Effector CD4-positive, alpha-beta T cell (primary cell): Measurements from ENCODE around the gene ASIC2.

Experiments used
- DNase-seq: peaks from one replicate; pipeline ENCODE4 v3.0.0-alpha.2; 2020

ASIC2 gene

GRCh38 chr17:33109336-33110072 lies 183.6 kb downstream of the ASIC2 start:
- no peak for DNase-seq

- DNase-seq, result no peak
These were observed 186.4 kb downstream of the ASIC2 start for GRCh38 chr17:33106525-33107165.

- DNase-seq, result no peak
These were observed 187.2 kb downstream of the ASIC2 start for GRCh38 chr17:33105911-33106310.

GRCh38 chr17:33099906-33100305 lies 193.2 kb downstream of the ASIC2 start:
- DNase-seq, result no peak

- no peak for DNase-seq
These were observed 193.8 kb downstream of the ASIC2 start for GRCh38 chr17:33099252-33099651.

- DNase-seq, result no peak
These were observed 195.7 kb downstream of the ASIC2 start for GRCh38 chr17:33097411-33097810.

- DNase-seq, result no peak
These were observed 196.9 kb downstream of the ASIC2 start for GRCh38 chr17:33096161-33096560.

GRCh38 chr17:33091271-33091670 lies 201.8 kb downstream of the ASIC2 start:
- no peak for DNase-seq

GRCh38 chr17:33090806-33091205 lies 202.3 kb downstream of the ASIC2 start:
- no peak for DNase-seq

GRCh38 chr17:33086878-33087277 lies 206.2 kb downstream of the ASIC2 start:
- no peak for DNase-seq

GRCh38 chr17:33086041-33086440 lies 207.1 kb downstream of the ASIC2 start:
- no peak for DNase-seq

GRCh38 chr17:33085256-33085655 lies 207.8 kb downstream of the ASIC2 start:
- no peak for DNase-seq

GRCh38 chr17:33084755-33085154 lies 208.3 kb downstream of the ASIC2 start:
- DNase-seq, result no peak

GRCh38 chr17:33082529-33083173 lies 210.4 kb downstream of the ASIC2 start:
- DNase-seq, result no peak

- no peak for DNase-seq
These were observed 213.0 kb downstream of the ASIC2 start for GRCh38 chr17:33080091-33080490.

GRCh38 chr17:33079201-33079600 lies 213.9 kb downstream of the ASIC2 start:
- DNase-seq, result no peak

- no peak for DNase-seq
These were observed 216.1 kb downstream of the ASIC2 start for GRCh38 chr17:33076979-33077378.

- no peak for DNase-seq
These were observed 219.7 kb downstream of the ASIC2 start for GRCh38 chr17:33073416-33073815.

GRCh38 chr17:33072421-33073161 lies 220.5 kb downstream of the ASIC2 start:
- no peak for DNase-seq

GRCh38 chr17:33071656-33072055 lies 221.4 kb downstream of the ASIC2 start:
- no peak for DNase-seq

- no peak for DNase-seq
These were observed 235.5 kb downstream of the ASIC2 start for GRCh38 chr17:33057564-33057963.

- DNase-seq, result no peak
These were observed 236.5 kb downstream of the ASIC2 start for GRCh38 chr17:33056399-33057146.

GRCh38 chr17:33055746-33056145 lies 237.3 kb downstream of the ASIC2 start:
- DNase-seq, result no peak
